WI38 (cell line): ENCODE measurements around the gene ZNF764.

ENCODE experiments used
- H3K4me3 ChIP-seq: 2 replicates; pipeline ENCODE4 v1.5.1; 2011; ENCODE audit warnings: low read depth, mild to moderate bottlenecking, control low read depth, low read length
- CTCF ChIP-seq: IDR thresholded peaks from 2 replicates; pipeline ENCODE4 v1.5.1; 2012; ENCODE audit warnings: low read depth, mild to moderate bottlenecking, control low read depth, low read length

The ZNF764 gene

DNA sequence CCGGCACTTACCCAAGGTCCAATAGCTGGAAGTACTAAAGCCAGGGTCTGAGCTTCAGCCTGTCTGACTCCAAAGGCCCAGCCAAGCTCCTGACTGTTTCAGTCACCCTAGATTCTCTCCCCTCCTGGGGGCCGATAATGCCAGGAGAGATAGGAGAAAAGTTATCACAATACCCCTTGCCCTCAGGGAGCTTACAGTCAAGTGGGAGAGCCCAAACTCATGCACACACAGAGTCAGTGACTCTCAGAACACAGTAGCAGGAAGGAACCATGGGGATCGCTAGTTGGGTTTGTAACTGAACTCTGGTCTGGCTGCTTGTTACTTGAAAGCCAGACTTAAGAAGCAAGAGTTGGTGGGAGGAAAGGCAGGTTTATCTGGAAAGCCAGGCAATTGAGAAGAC is 46.7 kb downstream of the ZNF764 start:
- TF ChIP-seq CTCF, result no peak
- H3K4me3 ChIP-seq, result no peak overlapping the region

DNA sequence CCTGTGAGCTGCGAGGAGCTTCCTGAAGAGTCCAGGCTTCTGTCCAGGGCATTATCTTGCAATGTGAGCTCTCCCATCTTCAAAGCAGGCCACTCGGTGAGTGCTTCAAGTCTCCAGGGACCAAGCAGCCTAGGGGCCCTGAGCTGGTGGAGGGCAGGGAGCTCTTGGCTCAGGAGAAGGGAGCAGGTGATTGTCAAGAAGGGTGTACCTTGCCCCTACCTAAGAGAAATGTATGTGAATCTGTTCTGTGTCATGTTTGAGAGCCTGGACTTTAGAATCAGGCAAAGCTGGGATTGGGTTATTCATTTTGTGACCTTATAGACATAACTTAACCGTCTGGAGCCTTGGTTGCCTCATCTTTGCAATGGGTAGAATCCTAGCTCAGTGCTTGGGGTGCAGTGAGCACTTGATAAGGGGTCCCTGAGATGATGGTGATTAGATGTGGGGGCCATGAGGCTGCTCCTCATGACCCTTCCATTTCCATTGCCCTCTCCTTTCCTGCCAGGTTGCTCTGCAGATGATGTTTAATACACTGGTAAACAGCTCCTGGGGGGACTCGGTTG is 47.7 kb downstream of the ZNF764 start:
- no peak for TF ChIP-seq CTCF
- no peak overlapping the region for H3K4me3 ChIP-seq

DNA sequence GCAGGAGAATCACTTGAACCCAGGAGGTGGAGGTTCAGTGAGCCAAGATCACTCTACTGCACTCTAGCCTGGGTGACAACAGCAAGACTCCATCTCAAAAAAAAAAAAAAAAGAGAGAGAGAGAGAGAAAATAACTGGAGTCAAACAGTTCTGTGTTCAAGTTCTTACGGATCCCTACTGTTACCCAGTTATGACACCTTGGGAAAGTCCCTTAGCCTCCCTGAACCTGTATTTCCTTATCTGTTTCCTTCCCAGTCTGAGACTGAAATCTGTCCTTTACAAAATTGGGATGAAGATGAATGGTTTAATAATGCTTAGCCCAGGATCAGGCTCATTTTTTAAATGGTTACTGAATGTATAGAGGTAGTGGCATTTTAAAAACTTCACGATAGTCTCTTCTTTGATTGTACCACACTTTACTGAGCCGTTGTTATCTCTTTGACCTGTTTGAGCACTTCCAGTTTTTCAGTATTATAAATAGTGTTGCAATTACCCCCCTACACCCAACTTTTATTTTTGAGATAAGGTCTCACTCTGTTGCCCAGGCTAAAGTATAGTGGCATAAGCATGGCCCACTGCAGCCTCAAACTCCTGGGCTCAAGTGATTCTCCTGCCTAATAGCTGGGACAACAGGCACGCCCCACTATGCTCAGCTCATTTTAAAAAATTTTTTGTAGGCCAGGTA is 49.0 kb downstream of the ZNF764 start:
- TF ChIP-seq CTCF, result no peak
- H3K4me3 ChIP-seq, result no peak overlapping the region
